OCI-LY1 (cell line): ENCODE measurements around the gene PLD1.

ENCODE experiments used
- H2AFZ ChIP-seq: fragments of 200-600 bp; sonication (generic), shearing (Covaris generic); 2 replicates; pipeline ENCODE4 v1.6.0; 2014; ENCODE audit warnings: antibody characterized with exemption, mild to moderate bottlenecking, low read length
- H3F3A ChIP-seq: fragments of 200-600 bp; sonication (generic), shearing (Covaris generic); 2 replicates; pipeline ENCODE4 v1.6.0; 2014; ENCODE audit warnings: mild to moderate bottlenecking, antibody characterized with exemption, low read length, moderate library complexity; ENCODE audit not compliant: insufficient read depth
- H3K27ac ChIP-seq: fragments of 200-600 bp; sonication (generic); 2 replicates; pipeline ENCODE4 v1.5.1; 2014; ENCODE audit warnings: low read length, mixed run types, mild to moderate bottlenecking, low read depth; ENCODE audit not compliant: poor library complexity, severe bottlenecking
- H3K27me3 ChIP-seq: fragments of 200-600 bp; sonication (generic); 2 replicates; pipeline ENCODE4 v1.6.0; 2014; ENCODE audit warnings: antibody characterized with exemption, mild to moderate bottlenecking, low read length, moderate library complexity; ENCODE audit not compliant: insufficient read depth
- H3K36me3 ChIP-seq: fragments of 200-600 bp; sonication (generic); 2 replicates; pipeline ENCODE4 v1.6.1; 2014; ENCODE audit warnings: mild to moderate bottlenecking, antibody characterized with exemption, low read length, moderate library complexity, mixed read lengths; ENCODE audit not compliant: insufficient read depth
- H3K4me1 ChIP-seq: fragments of 200-600 bp; sonication (generic); 2 replicates; pipeline ENCODE4 v1.5.1; 2014; ENCODE audit warnings: mild to moderate bottlenecking, low read length, moderate library complexity; ENCODE audit not compliant: insufficient read depth, severe bottlenecking
- H3K4me2 ChIP-seq: fragments of 200-600 bp; sonication (generic), shearing (Covaris generic); 2 replicates; pipeline ENCODE4 v1.6.1; 2014; ENCODE audit warnings: low read length
- H3K4me3 ChIP-seq: fragments of 200-600 bp; sonication (generic); 2 replicates; pipeline ENCODE4 v1.5.1; 2014; ENCODE audit warnings: low read length, low read depth, mild to moderate bottlenecking, mixed read lengths; ENCODE audit not compliant: poor library complexity, severe bottlenecking
- H3K79me2 ChIP-seq: fragments of 200-600 bp; shearing (Covaris generic); 2 replicates; pipeline ENCODE4 v1.6.1; 2016; ENCODE audit warnings: mixed run types, low read length, mixed read lengths; ENCODE audit not compliant: insufficient read depth
- H3K9ac ChIP-seq: fragments of 200-600 bp; sonication (generic), shearing (Covaris generic); 2 replicates; pipeline ENCODE4 v1.6.1; 2014; ENCODE audit warnings: mild to moderate bottlenecking, low read length, mixed read lengths
- H3K9me2 ChIP-seq: fragments of 200-600 bp; sonication (generic), shearing (Covaris generic); 2 replicates; pipeline ENCODE4 v1.6.1; 2014; ENCODE audit warnings: low read depth, mild to moderate bottlenecking, low read length, mixed read lengths
- H3K9me3 ChIP-seq: fragments of 200-600 bp; shearing (Covaris generic); 2 replicates; pipeline ENCODE4 v1.6.1; 2014; ENCODE audit warnings: low read length, mixed read lengths
- H4K20me1 ChIP-seq: fragments of 200-600 bp; sonication (generic), shearing (Covaris generic); 2 replicates; pipeline ENCODE4 v1.6.0; 2016; ENCODE audit warnings: mild to moderate bottlenecking, low read length; ENCODE audit not compliant: insufficient read depth
- CTCF ChIP-seq: fragments of 200-600 bp; sonication (generic), shearing (Covaris generic); IDR thresholded peaks from 2 replicates; pipeline ENCODE4 v1.5.1; 2017; ENCODE audit warnings: mild to moderate bottlenecking, antibody characterized with exemption, low read length, moderate library complexity, mixed read lengths
- EZH2 ChIP-seq: fragments of 200-600 bp; sonication (generic), shearing (Covaris generic); IDR thresholded peaks from 2 replicates; pipeline ENCODE4 v1.8.0; 2017; ENCODE audit warnings: borderline replicate concordance, mixed run types, mild to moderate bottlenecking, antibody characterized with exemption, low read length, moderate library complexity, mixed read lengths

Gene PLD1

DNA sequence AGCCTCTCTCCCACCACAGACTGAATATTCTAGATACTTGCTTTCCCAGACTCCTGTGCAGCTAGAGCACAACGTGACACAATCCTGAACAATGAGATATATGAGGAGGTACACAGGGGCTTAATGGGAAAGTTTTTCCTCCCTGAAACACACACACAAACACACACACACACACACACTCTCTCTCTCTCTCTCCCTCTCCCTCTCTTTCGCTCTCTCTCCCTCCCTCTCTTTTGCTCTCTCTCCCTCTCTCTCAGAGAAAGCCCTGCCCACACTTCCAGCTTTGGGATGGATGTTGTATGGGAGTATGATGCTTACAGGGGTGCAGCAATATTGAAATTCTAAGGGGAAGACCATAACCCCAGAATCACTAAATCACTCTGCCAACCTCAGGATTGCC, 110.1 kb downstream of the PLD1 start:
- Histone ChIP-seq H3K4me3 (no peak overlapping the region), H2AFZ (no peak overlapping the region), H3K4me2 (no peak overlapping the region)

GRCh38 chr3:171699601-171700000, 110.7 kb downstream of the PLD1 start:
- Histone ChIP-seq H4K20me1 (no peaks in the 10 kb centered on the region), H3K27me3 (no peaks in the 10 kb centered on the region), H3K4me1 (no peaks in the 10 kb centered on the region), H3K4me2 (no peak overlapping the region), H3K9ac (no peak overlapping the region), H3K36me3 (no peaks in the 10 kb centered on the region), H3K79me2 (no peaks in the 10 kb centered on the region), H2AFZ (no peak overlapping the region), H3K4me3 (no peak overlapping the region), H3K9me2 (no peaks in the 10 kb centered on the region), H3K9me3 (0 out of 2 replicates have a peak, but pooled peaks cover 3% of the 10 kb centered on the region), H3K27ac (no peak overlapping the region), H3F3A (no peaks in the 10 kb centered on the region)
- TF ChIP-seq EZH2: no peak
- no peak for TF ChIP-seq CTCF

More for the DNA sequence above, 110.1 kb downstream of the PLD1 start:
- no peak overlapping the region for H3K9ac ChIP-seq
- no peaks in the 10 kb centered on the region for H3F3A ChIP-seq
- no peaks in the 10 kb centered on the region for H4K20me1 ChIP-seq
- H3K79me2 ChIP-seq: no peaks in the 10 kb centered on the region
- no peaks in the 10 kb centered on the region for H3K4me1 ChIP-seq
- no peak overlapping the region for H3K27ac ChIP-seq
- TF ChIP-seq CTCF (no peak), EZH2 (no peak)
- H3K9me2 ChIP-seq: no peaks in the 10 kb centered on the region
- H3K36me3 ChIP-seq: no peaks in the 10 kb centered on the region
- H3K9me3 ChIP-seq: 0 out of 2 replicates have a peak, but pooled peaks cover 3% of the 10 kb centered on the region
- H3K27me3 ChIP-seq: no peaks in the 10 kb centered on the region

- Histone ChIP-seq H3K4me1 (no peaks in the 10 kb centered on the region), H4K20me1 (no peaks in the 10 kb centered on the region), H3K9me2 (no peaks in the 10 kb centered on the region), H3K9ac (no peak overlapping the region), H3K9me3 (no peaks in the 10 kb centered on the region), H3K4me2 (no peak overlapping the region), H3K4me3 (no peak overlapping the region), H3K36me3 (no peaks in the 10 kb centered on the region), H3K27me3 (no peaks in the 10 kb centered on the region), H2AFZ (no peak overlapping the region), H3K27ac (no peak overlapping the region), H3K79me2 (no peaks in the 10 kb centered on the region), H3F3A (no peaks in the 10 kb centered on the region)
- no peak for TF ChIP-seq CTCF
- no peak for TF ChIP-seq EZH2
Measured at GRCh38 chr3:171696805-171697204, 113.5 kb downstream of the PLD1 start.
